A673 (cell line): ENCODE data around the gene VSX2.

Experiments used
- CTCF ChIP-seq: fragments of 300-800, 200-600 bp; sonication (generic); conservative IDR thresholded peaks from 2 replicates; pipeline ENCODE4 v1.5.1; 2017; ENCODE audit warnings: low read depth, mild to moderate bottlenecking, antibody characterized with exemption, low read length, moderate library complexity, mixed read lengths
- EZH2 ChIP-seq: fragments of 200-600 bp; sonication (generic); IDR thresholded peaks from 2 replicates; pipeline ENCODE4 v1.6.1; 2017; ENCODE audit warnings: borderline replicate concordance, low read depth, mild to moderate bottlenecking, mixed read lengths, antibody characterized with exemption, low read length; ENCODE audit not compliant: poor library complexity, severe bottlenecking

- no peak for TF ChIP-seq EZH2
- no peak for TF ChIP-seq CTCF
These were observed 30.6 kb upstream of the VSX2 start for GRCh38 chr14:74208642-74209041.
